Progenitor cell of endocrine pancreas (in vitro differentiated cells): ENCODE measurements around the gene COL26A1. TPM values are rescaled to one million over a fixed set of nuclear protein-coding genes. Genes with fewer than 3 reads are reported as not detected.

Experiments
- DNase-seq: peaks from one replicate; pipeline ENCODE4 v3.0.0; 2021; ENCODE audit warnings: low spot score; ENCODE audit not compliant: unreplicated experiment
- H3K27ac Mint-ChIP-seq: 2 replicates; pipeline ENCODE4 v1.8.0; 2021; ENCODE audit warnings: mild to moderate bottlenecking, moderate library complexity, mixed read lengths
- H3K27me3 Mint-ChIP-seq: 2 replicates; pipeline ENCODE4 v1.8.0; 2021; ENCODE audit warnings: mixed read lengths
- H3K36me3 Mint-ChIP-seq: 2 replicates; pipeline ENCODE4 v1.8.0; 2022; ENCODE audit warnings: mixed read lengths; ENCODE audit not compliant: insufficient read depth
- H3K4me1 Mint-ChIP-seq: 2 replicates; pipeline ENCODE4 v1.8.0; 2021; ENCODE audit warnings: low read depth, mixed read lengths
- H3K4me3 Mint-ChIP-seq: 2 replicates; pipeline ENCODE4 v1.8.0; 2021; ENCODE audit warnings: low read depth, mild to moderate bottlenecking, moderate library complexity, mixed read lengths
- H3K9me3 Mint-ChIP-seq: 2 replicates; pipeline ENCODE4 v1.8.0; 2021; ENCODE audit warnings: low read depth, mixed read lengths
- CTCF ChIP-seq: fragments of 200-600 bp; sonication (generic); IDR thresholded peaks from one replicate; pipeline ENCODE4 v1.5.0; 2021; ENCODE audit warnings: antibody characterized with exemption, mild to moderate bottlenecking; ENCODE audit not compliant: unreplicated experiment
- total RNA-seq: library from RNA; stranded (reverse); gene quantifications from 2 replicates; pipeline ENCODE4 v1.2.1, GENCODE V29; 2021

The COL26A1 gene
- total RNA-seq, 1 donor from 2014 or later, result 46.2 TPM

GRCh38 chr7:101534015-101534803, 171.5 kb downstream of the COL26A1 start:
- Mint-ChIP-seq H3K9me3 (no peaks in the 10 kb centered on the region), H3K4me1 (no peaks in the 10 kb centered on the region), H3K27me3 (no peaks in the 10 kb centered on the region), H3K4me3 (no peak overlapping the region), H3K36me3 (peaks cover 6% of the 10 kb centered on the region), H3K27ac (no peak overlapping the region)
- DNase-seq, result no peak
- no peak for TF ChIP-seq CTCF

- H3K27ac Mint-ChIP-seq, result no peak overlapping the region
- H3K4me3 Mint-ChIP-seq, result no peak overlapping the region
- no peak for TF ChIP-seq CTCF
- DNase-seq, result no peak
- no peaks in the 10 kb centered on the region for H3K4me1 Mint-ChIP-seq
- no peaks in the 10 kb centered on the region for H3K27me3 Mint-ChIP-seq
- peaks cover under 1% of the 10 kb centered on the region for H3K36me3 Mint-ChIP-seq
- no peaks in the 10 kb centered on the region for H3K9me3 Mint-ChIP-seq
These were observed 172.2 kb downstream of the COL26A1 start for GRCh38 chr7:101534873-101535272.

GRCh38 chr7:101535351-101535751, 172.7 kb downstream of the COL26A1 start:
- no peak overlapping the region for H3K27ac Mint-ChIP-seq
- no peak for TF ChIP-seq CTCF
- H3K36me3 Mint-ChIP-seq, result no peaks in the 10 kb centered on the region
- H3K27me3 Mint-ChIP-seq, result no peaks in the 10 kb centered on the region
- no peaks in the 10 kb centered on the region for H3K4me1 Mint-ChIP-seq
- no peak overlapping the region for H3K4me3 Mint-ChIP-seq
- no peak for DNase-seq
- no peaks in the 10 kb centered on the region for H3K9me3 Mint-ChIP-seq

GRCh38 chr7:101536232-101536631, 173.6 kb downstream of the COL26A1 start:
- no peak overlapping the region for H3K27ac Mint-ChIP-seq
- no peaks in the 10 kb centered on the region for H3K9me3 Mint-ChIP-seq
- no peaks in the 10 kb centered on the region for H3K4me1 Mint-ChIP-seq
- no peak for TF ChIP-seq CTCF
- no peak for DNase-seq
- no peak overlapping the region for H3K4me3 Mint-ChIP-seq
- no peaks in the 10 kb centered on the region for H3K36me3 Mint-ChIP-seq
- H3K27me3 Mint-ChIP-seq, result no peaks in the 10 kb centered on the region

- no peaks in the 10 kb centered on the region for H3K36me3 Mint-ChIP-seq
- no peaks in the 10 kb centered on the region for H3K9me3 Mint-ChIP-seq
- no peaks in the 10 kb centered on the region for H3K27me3 Mint-ChIP-seq
- no peak overlapping the region for H3K4me3 Mint-ChIP-seq
- no peak for DNase-seq
- H3K4me1 Mint-ChIP-seq, result no peaks in the 10 kb centered on the region
- no peak overlapping the region for H3K27ac Mint-ChIP-seq
- TF ChIP-seq CTCF, result no peak
These were observed 174.0 kb downstream of the COL26A1 start for GRCh38 chr7:101536668-101537067.
